ENCODE data around the gene RNU11. TPM values are rescaled to one million over a fixed set of nuclear protein-coding genes. Genes with fewer than 3 reads are reported as not detected.

The RNU11 gene
- total RNA-seq, 1 experiment from 2014 or later = not detected

GRCh38 chr1:28632560-28632959, 15.8 kb upstream of the RNU11 start:
- Mint-ChIP-seq H3K9me3 (peaks cover 3% of the 10 kb centered on the region; the same call in 1 of the 2 replicates), H3K36me3 (peaks cover 3% of the 10 kb centered on the region; the same call in 1 of the 2 replicates), H3K27ac (no peak overlapping the region), H3K27me3 (ENCODE audit: low read depth) (no peaks in the 10 kb centered on the region), H3K4me3 (no peak overlapping the region), H3K4me1 (no peaks in the 10 kb centered on the region)
- ATAC-seq (no peak), DNase-seq (ENCODE audit: low spot score) (no peak)
- ChIA-PET POLR2A (no interaction called here), CTCF (no interaction called here)
- TF ChIP-seq CREB1 (CRISPR knock-in tag; IDR thresholded peaks at IDR 0.05) (no peak), ESRRA (CRISPR knock-in tag; IDR thresholded peaks at IDR 0.05; ENCODE audit: borderline replicate concordance) (no peak), MYBL2 (CRISPR knock-in tag; IDR thresholded peaks at IDR 0.05) (no peak), ZNF425 (CRISPR knock-in tag; conservative IDR thresholded peaks at IDR 0.05) (no peak), JUN (CRISPR knock-in tag; IDR thresholded peaks at IDR 0.05) (no peak), ATF3 (CRISPR knock-in tag; conservative IDR thresholded peaks at IDR 0.05) (no peak), NR1H2 (CRISPR knock-in tag; IDR thresholded peaks at IDR 0.05) (no peak), GRHL2 (CRISPR knock-in tag; IDR thresholded peaks at IDR 0.05; ENCODE audit: insufficient replicate concordance, severe bottlenecking) (no peak), CBFB (CRISPR knock-in tag; IDR thresholded peaks at IDR 0.05; ENCODE audit: low read depth) (no peak), USF1 (CRISPR knock-in tag; IDR thresholded peaks at IDR 0.05) (no peak), AR (CRISPR knock-in tag; IDR thresholded peaks at IDR 0.05) (no peak), ETV6 (CRISPR knock-in tag; IDR thresholded peaks at IDR 0.05) (no peak), NFE2L1 (CRISPR knock-in tag; IDR thresholded peaks at IDR 0.05) (no peak), PREB (CRISPR knock-in tag; IDR thresholded peaks at IDR 0.05; ENCODE audit: borderline replicate concordance) (no peak), ZBTB21 (CRISPR knock-in tag; IDR thresholded peaks at IDR 0.05; ENCODE audit: borderline replicate concordance) (no peak), ZNF396 (CRISPR knock-in tag; IDR thresholded peaks at IDR 0.05; ENCODE audit: borderline replicate concordance) (no peak), ZBTB43 (CRISPR knock-in tag; IDR thresholded peaks at IDR 0.05) (no peak), EMX1 (CRISPR knock-in tag; IDR thresholded peaks at IDR 0.05) (no peak)
